Retinal pigment epithelial cell (primary cell): ENCODE results near the gene PXN.
"Not testable (repeated sequence)": the region's sequence is repeated elsewhere in the genome, so short reads cannot be mapped to it uniquely, and the experiment has no call there.

Experiments
- DNase-seq: peaks from one replicate; pipeline ENCODE4 v3.0.0-alpha.2; 2010; ENCODE audit warnings: low read depth
- H3K4me3 ChIP-seq: 2 replicates; pipeline ENCODE4 v1.5.1; 2011; ENCODE audit warnings: mild to moderate bottlenecking, low read length, control low read depth, moderate library complexity
- CTCF ChIP-seq: conservative IDR thresholded peaks from 2 replicates; pipeline ENCODE4 v1.5.1; 2011; ENCODE audit warnings: low read depth, low read length, control low read depth, inconsistent platforms

PXN gene

GRCh38 chr12:120260607-120261006, 4.9 kb downstream of the PXN start:
- no peak for TF ChIP-seq CTCF
- H3K4me3 ChIP-seq: no peak overlapping the region
- no peak for DNase-seq

- DNase-seq: no peak
- H3K4me3 ChIP-seq: no peak overlapping the region
- no peak for TF ChIP-seq CTCF
These were observed 5.9 kb downstream of the PXN start for GRCh38 chr12:120259418-120260202.

GRCh38 chr12:120258323-120258896, 7.1 kb downstream of the PXN start:
- no peak for DNase-seq
- no peak for TF ChIP-seq CTCF
- H3K4me3 ChIP-seq: no peak overlapping the region

- TF ChIP-seq CTCF: no peak
- DNase-seq: peak; percentile 79
- no peak overlapping the region for H3K4me3 ChIP-seq
These were observed 8.3 kb downstream of the PXN start for GRCh38 chr12:120257041-120257821.

GRCh38 chr12:120254809-120255208, 10.7 kb downstream of the PXN start:
- no peak for DNase-seq
- no peak overlapping the region for H3K4me3 ChIP-seq
- TF ChIP-seq CTCF: peak; percentile 14

- not testable (repeated sequence) for DNase-seq, H3K4me3 ChIP-seq
These were observed 12.2 kb downstream of the PXN start for GRCh38 chr12:120253313-120253712.

- DNase-seq: no peak
- no peak overlapping the region for H3K4me3 ChIP-seq
- no peak for TF ChIP-seq CTCF
These were observed 13.2 kb downstream of the PXN start for GRCh38 chr12:120252071-120252906.

GRCh38 chr12:120251364-120252070, 14.0 kb downstream of the PXN start:
- not testable (repeated sequence) for H3K4me3 ChIP-seq, DNase-seq
